GM12801 (cell line): ENCODE results near the gene PCYT1A.

Experiments
- CTCF ChIP-seq: IDR thresholded peaks from one replicate; pipeline ENCODE4 v1.5.1; 2011; ENCODE audit warnings: control low read depth; ENCODE audit not compliant: insufficient read length; ENCODE audit errors: extremely low read depth

Gene PCYT1A

DNA sequence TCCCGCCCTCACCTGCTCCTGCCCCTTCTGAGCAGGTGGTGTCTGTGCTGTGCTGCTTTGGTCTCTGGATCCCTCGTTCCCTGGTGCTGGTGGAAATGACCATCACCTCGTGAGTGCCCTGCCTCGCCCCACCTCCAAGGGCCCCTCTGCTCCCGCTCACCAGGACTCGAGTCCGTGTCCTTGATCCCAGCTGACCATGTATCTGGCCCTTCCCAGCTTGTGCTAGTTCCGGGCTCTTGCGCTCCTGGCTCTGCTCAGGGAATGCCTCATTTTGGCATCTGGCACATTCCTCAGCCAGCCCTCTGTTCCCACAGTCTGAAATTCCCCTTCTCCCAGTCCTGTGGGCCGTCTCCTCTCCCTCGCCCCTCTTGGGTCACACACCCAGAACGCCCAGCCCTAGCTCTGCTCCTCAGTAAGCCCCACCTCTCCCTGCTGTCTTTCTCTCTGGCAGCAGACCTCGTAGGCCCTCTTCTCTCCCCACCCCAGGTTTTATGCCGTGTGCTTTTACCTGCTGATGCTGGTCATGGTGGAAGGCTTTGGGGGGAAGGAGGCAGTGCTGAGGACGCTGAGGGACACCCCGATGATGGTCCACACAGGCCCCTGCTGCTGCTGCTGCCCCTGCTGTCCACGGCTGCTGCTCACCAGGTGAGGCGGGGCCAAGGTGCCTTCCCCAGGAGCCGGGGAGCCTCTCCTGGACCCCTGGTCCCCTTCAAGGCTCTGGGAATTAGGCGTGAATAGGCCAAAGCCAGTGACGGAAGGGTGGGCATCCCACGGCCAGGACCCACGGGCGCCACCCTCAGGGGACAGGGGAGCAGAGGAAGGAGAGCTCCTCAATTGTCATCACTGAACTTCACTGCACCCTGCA is 59.7 kb downstream of the PCYT1A start:
- no peak for TF ChIP-seq CTCF

DNA sequence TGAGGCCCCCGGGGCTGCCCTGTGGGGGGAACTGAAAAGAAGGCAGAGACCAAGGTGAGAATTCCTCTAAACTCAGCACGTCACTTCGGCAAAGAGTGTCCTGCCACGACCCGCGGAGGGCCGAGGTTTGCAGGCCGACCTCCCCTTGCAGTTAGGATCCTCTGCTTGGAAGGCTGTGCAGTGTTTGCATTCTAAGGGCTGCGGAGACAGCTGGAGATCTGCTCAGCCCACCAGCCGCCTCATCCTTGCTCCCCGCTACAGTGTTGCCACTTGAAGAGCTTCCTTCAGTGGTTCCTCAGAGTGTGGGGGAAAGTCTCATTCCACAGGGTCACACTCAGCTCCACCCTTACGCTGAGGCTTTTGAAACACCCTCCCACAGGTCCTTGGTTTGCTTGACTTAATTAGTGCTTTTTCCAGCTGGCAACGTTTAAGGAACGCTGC is 60.4 kb downstream of the PCYT1A start:
- no peak for TF ChIP-seq CTCF

DNA sequence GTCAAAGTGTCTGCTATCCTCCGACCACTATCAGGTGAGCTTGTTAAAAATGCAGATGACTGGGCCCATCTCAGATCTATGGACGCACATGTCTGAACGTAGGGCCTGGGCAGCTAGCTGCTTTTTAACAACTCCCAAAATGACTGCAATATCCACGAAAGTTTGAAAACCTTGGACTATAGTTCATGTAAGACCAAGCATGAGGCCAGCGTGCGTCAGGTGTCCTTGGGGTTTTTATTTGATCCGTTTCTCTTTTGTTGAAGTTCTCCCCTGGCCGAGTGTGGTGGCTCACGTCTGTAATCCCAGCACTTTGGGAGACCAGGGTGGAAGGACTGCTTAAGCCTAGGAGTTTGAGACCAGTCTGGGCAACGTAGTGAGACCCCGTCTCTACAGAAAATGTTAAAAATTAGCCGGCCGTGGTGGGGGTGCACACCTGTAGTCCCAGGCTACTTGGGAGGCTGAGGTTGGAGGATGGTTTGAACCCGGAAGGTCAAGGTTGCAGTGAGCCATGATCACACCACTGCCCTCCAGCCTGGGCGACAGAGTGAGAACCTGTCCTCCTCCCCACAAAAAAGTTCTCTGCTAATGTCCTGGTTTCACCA is 61.7 kb downstream of the PCYT1A start:
- no peak for TF ChIP-seq CTCF

GRCh38 chr3:196225086-196225485 is 62.4 kb downstream of the PCYT1A start:
- no peak for TF ChIP-seq CTCF

DNA sequence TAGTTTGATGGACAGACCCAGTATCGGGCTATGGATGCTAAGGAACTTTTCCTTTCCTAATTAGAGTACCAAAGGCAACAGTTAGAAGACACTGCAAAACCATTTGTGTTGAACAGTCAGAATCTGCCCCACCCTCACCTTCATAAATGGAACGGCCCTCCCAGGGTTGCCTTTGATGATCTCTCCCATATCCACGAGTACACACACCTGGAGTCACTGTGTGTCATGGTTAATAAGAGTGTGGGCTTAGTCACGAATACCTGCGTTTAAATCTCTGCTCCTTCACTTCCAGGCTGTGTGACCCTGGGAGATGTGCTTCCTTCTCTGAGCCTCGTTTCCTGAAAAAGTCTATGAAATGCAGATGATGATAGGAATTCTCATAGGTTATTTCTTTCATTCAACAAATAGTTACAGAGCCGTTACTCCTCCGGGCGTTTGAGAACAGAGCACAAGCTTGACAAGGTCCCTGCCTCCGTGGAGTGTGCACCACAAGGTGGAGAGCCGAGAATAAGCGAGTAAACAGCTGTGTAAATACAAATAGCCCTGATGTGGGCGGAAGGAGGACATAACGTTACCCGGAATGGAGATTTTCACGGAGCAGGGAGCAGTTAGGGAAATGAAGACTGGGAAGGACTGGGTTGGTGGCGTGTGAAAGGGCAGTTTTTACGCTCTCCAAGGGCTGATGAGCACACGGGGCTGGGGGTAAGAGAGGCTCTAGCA is 64.5 kb downstream of the PCYT1A start:
- TF ChIP-seq CTCF, result no peak

GRCh38 chr3:196220991-196221390 is 66.5 kb downstream of the PCYT1A start:
- no peak for TF ChIP-seq CTCF

DNA sequence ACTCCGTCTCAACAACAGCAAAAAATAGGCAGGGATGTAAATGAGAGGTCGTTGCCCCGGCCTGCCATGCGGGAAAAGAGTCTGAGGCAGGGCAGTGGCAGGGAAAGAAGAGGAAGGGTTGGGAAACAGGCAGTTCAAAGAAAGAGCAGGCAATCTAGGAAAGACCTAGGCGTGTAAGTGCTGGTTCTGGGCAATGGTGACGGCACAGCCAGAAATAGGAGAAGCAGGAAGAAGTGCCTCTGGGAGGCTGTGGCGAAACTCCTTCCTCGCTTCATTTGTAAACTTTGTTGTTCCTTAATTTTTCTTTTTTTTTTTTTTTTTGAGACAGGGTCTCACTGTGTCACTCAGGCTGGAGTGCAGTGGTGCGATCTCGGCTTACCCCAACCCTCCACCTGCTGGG is 66.9 kb downstream of the PCYT1A start:
- no peak for TF ChIP-seq CTCF
